IPS-11a (cell line): Measurements from ENCODE around the gene CYP27C1.

ENCODE experiments used
- H3K4me3 ChIP-seq: one replicate; pipeline ENCODE4 v1.5.1; 2013; ENCODE audit warnings: low read depth, low read length, control low read depth

CYP27C1 gene

DNA sequence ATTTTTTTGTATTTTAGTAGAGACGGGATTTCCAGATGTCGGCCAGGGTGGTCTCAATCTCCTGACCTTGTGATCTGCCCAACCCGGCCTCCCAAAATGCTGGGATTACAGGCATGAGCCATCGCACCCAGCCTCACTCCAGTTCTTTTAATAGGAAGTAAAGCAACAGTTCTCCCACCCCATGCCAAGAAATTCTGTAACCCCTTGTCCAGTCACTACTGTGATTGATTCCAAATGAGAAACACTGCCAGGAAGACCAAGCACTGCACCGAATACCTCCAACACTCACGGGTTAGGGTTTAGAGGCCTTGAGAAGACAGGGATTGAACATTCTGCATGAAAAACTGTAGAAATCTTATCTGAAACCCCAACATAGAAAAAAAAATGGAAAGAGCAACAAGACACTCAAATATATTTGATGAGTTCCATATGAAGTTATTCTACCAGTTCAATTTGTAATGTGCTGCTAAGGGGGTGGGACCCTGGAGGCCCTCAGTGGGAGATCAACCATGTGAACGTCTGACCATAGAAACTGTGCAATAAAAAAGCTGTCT is 65.0 kb downstream of the CYP27C1 start:
- no peak overlapping the region for H3K4me3 ChIP-seq

- no peak overlapping the region for H3K4me3 ChIP-seq
Measured at GRCh38 chr2:127154396-127154795, 65.7 kb downstream of the CYP27C1 start.

- no peak overlapping the region for H3K4me3 ChIP-seq
Measured at GRCh38 chr2:127153691-127154158, 66.4 kb downstream of the CYP27C1 start.

DNA sequence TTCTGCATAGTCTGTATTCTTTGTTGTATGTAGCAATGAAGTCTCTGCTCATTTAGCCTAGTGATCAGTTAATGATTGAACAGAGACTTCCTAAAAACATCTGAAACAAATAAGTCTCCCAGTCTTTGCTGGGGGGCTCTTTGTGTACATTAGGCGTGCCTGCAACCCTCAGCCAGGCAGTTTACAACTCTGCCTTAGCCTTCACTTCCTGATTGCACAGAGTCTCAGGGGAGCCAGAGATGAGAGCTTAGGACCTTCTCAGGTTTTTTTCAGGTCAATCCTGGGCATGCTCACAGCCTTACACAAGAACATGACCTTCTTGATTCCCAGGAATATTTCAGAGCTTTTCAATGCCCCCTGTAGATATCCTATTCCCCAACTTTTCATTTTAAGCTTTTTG is 69.1 kb downstream of the CYP27C1 start:
- H3K4me3 ChIP-seq = no peak overlapping the region

GRCh38 chr2:127149384-127149783 is 70.7 kb downstream of the CYP27C1 start:
- H3K4me3 ChIP-seq = no peak overlapping the region

GRCh38 chr2:127146820-127147502 is 73.1 kb downstream of the CYP27C1 start:
- no peak overlapping the region for H3K4me3 ChIP-seq

DNA sequence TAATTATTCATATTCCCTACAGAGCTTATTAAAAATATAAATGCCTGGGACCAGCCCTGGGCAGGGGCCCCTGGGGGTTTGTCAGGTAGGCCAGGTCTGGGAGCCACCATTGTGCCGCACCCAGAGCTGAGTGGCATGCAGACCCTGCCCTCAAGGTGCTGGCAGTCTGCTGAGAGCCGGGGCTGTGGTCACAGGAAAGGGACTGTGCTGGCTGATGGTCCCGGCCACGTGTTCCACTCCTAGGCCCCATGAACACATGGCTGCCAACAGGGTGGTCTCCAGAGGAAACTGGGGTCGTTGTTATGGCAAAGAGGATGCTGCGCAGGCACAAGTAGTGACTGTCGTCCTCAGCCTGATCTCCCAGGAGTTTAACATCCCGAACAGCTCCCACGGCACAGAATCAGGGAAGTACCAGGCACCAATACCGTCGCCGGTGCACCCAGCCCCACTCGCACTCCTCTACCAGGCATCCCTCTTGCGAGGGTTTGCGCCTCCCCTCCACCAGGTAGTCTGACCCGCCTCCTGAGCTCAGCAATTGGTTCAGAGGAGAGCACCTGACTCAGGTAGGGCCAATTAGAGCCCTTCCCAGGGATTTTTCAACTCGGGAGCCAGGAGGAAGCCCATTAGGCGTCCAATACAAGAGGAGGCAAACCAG is 73.9 kb downstream of the CYP27C1 start:
- H3K4me3 ChIP-seq = no peak overlapping the region

DNA sequence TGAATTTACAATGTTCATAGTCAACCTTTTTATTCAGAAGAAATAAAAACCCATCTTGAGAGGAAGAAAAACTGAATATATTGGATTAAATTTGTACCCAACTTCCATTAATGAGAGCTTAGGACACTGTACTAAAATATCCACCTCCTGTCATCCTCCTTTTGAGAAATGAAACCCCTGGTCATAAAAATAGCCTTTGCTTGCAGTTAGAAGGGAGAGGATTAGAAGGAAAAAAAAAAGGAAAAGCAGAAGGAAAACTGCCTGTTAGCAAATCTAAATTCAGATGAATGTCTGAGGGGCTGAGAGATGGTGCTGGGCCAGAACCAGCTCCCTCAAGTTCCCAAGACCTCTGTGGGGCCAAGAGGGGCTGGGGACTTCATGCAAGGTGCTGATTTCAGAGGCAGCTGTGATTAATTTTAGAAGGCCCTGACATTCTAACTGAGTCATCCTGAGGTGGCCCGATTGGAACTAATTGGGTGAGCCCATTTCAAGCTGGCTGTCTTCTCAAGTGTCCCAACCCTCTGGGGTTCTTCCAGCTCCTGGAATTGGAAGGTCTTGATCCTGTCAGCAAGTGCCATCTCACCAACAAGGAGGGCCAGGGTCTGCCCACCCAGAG is 74.7 kb downstream of the CYP27C1 start:
- no peak overlapping the region for H3K4me3 ChIP-seq

GRCh38 chr2:127143841-127144782 is 76.0 kb downstream of the CYP27C1 start:
- H3K4me3 ChIP-seq = no peak overlapping the region

DNA sequence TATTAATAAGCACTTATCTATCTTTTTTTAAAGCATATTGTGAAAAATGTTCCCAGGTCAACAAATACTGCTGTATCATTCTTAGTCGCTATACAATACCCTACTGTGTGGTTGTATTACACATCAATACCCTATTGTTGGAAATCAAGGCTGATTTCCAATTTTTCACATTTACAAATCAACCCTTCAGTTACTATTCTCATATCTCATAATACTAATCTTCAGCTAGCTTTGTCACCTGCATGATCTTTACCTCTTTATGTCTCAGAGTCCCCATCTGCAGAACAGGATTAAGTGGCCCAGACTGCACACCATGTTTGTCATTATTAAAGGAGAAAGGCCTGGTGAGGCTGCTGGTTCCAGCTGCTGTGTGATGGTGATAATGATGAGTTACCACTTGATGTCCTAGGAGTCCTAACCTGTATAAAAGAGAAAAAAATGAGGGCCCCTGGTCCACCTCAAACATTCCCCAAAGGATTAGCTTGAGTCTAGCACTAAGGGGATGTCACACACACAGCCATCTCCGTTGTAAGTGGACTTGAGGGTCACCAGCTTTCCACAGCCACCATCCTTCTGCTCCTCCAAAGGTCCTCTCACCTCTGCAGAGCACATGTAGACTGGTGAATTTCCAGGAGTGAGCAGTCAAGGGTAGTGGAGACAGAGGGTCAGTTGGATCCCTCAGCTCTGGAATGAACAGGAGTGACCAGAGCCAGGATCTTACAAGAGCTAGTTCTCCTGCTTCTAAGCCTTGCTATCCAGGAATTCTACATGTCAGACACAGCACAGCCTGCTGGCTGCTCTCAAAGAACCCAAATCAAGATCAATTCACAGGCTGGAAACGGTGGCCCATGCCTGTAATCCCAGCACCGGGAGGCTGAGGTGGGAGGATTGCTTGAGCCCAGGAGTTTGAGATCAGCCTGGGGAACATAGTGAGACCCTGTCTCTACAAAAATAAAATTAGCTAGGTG is 77.2 kb downstream of the CYP27C1 start:
- H3K4me3 ChIP-seq = no peak overlapping the region

GRCh38 chr2:127140538-127140937 is 79.6 kb downstream of the CYP27C1 start:
- no peak overlapping the region for H3K4me3 ChIP-seq

DNA sequence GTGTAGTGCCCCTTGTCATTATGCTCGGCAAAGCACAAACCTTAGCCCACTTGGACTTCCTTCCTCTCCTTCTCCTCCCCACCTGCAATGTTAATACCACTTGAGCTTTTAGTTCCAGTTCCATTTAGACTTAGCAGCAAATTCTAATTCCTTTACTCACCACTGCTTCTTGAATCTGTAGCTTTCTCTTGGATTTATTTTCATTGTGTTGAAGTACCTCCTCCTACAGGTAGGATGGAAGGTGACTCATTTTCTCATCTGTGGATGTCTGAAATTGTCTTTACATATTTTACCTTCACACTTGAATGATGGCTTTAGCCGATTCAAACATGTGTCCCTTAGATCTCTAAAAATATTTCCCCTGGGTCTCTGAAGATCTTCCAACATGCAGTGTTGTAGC is 80.3 kb downstream of the CYP27C1 start:
- no peak overlapping the region for H3K4me3 ChIP-seq

GRCh38 chr2:127138281-127138680 is 81.8 kb downstream of the CYP27C1 start:
- no peak overlapping the region for H3K4me3 ChIP-seq

DNA sequence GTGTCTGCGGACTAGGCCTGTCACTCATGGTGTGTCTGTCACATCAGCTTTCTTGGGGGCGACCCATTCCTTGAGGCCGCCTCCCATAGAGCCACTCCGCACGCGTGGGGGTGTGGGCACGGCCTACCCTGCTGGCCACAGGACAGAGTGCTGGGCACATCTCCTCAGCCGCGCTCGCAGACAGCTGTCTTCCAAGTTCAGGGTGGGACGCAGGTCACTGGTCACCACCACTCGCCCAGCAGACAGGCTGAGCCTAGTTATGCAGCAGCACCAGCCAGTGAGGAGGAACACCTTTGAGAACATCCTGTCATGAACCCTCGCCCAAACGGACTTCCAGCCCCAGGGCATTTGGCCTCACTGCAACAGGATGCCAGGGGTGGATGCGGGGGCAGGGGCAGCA is 82.4 kb downstream of the CYP27C1 start:
- no peak overlapping the region for H3K4me3 ChIP-seq

- H3K4me3 ChIP-seq = no peak overlapping the region
Measured at GRCh38 chr2:127137225-127137624, 82.9 kb downstream of the CYP27C1 start.

- H3K4me3 ChIP-seq = no peak overlapping the region
Measured at GRCh38 chr2:127134833-127135830, 85.0 kb downstream of the CYP27C1 start.

DNA sequence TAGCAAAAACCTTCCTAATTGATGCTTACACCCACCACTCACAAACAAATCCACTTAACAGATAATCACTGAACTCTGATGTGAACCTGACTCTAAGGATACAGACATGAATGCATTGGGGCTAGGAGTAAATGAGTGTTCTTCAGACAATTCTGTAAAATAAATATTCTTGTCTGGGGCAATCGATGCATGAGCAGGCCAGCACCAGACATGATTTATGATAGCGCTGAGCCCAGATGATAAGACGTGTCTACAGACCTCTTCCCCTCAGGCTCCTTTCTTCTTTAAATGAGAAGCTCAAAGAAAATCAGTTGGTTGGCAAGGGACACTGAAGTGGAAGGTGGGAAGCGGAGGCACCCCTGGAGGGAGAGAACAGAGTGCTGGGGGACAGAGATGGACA is 85.9 kb downstream of the CYP27C1 start:
- H3K4me3 ChIP-seq = no peak overlapping the region
